Right atrium auricular region (tissue), 2 donors: ENCODE measurements around the gene SMOC2. TPM values are rescaled to one million over a fixed set of nuclear protein-coding genes. Genes with fewer than 3 reads are reported as not detected.

Experiments used
- DNase-seq: peaks from one replicate; pipeline ENCODE4 v3.0.0-alpha.2; 2019; ENCODE audit warnings: low spot score
- H3K27ac ChIP-seq, 2 donors: fragments of 200-600 bp; sonication (generic); 1 replicate in 1 of 2; 2 replicates in 1 of 2; pipeline ENCODE4 v1.5.1; 2016 to 2019
- H3K27me3 ChIP-seq, 2 donors: fragments of 200-600 bp; sonication (generic); one replicate each; pipeline versions ENCODE4 v1.5.1 to v1.6.0; 2017 to 2019
- H3K36me3 ChIP-seq: fragments of 200-600 bp; sonication (generic); one replicate; pipeline ENCODE4 v1.5.1; 2016
- H3K4me1 ChIP-seq, 2 donors: fragments of 200-600 bp; sonication (generic); one replicate each; pipeline versions ENCODE4 v1.5.1 to v1.6.0; 2017 to 2019
- H3K4me3 ChIP-seq, 2 donors: fragments of 200-600 bp; sonication (generic); 1 replicate in 1 of 2; 2 replicates in 1 of 2; pipeline ENCODE4 v1.5.1; 2017 to 2019; ENCODE audit warnings: mild to moderate bottlenecking in 1 of 2, moderate library complexity in 1 of 2
- H3K9me3 ChIP-seq, 2 donors: fragments of 200-600 bp; sonication (generic); one replicate each; pipeline ENCODE4 v1.5.1; 2019
- total RNA-seq, 2 donors: library from RNA; depleted of rRNA; stranded (reverse); fragments of >200 nt; gene quantifications; one replicate each; pipeline ENCODE4 v1.1.0, GENCODE V29; 2016
- TF ChIP-seq, protein P1 (sequence below), 2 donors: fragments of 200-600 bp; sonication (generic); IDR thresholded peaks; one replicate each; pipeline ENCODE4 v1.5.1; 2019; ENCODE audit warnings: antibody characterized with exemption in 2 of 2

SMOC2 gene
- total RNA-seq, 2 donors from 2014 or later = 10.8 to 31.7 TPM

- Histone ChIP-seq H3K27ac (no peak overlapping the region), H3K4me1 (no peaks in the 10 kb centered on the region), H3K27me3 (no peaks in the 10 kb centered on the region), H3K4me3 (no peak overlapping the region), H3K9me3 (no peaks in the 10 kb centered on the region), H3K36me3 (no peaks in the 10 kb centered on the region)
- TF ChIP-seq, protein P1, sequence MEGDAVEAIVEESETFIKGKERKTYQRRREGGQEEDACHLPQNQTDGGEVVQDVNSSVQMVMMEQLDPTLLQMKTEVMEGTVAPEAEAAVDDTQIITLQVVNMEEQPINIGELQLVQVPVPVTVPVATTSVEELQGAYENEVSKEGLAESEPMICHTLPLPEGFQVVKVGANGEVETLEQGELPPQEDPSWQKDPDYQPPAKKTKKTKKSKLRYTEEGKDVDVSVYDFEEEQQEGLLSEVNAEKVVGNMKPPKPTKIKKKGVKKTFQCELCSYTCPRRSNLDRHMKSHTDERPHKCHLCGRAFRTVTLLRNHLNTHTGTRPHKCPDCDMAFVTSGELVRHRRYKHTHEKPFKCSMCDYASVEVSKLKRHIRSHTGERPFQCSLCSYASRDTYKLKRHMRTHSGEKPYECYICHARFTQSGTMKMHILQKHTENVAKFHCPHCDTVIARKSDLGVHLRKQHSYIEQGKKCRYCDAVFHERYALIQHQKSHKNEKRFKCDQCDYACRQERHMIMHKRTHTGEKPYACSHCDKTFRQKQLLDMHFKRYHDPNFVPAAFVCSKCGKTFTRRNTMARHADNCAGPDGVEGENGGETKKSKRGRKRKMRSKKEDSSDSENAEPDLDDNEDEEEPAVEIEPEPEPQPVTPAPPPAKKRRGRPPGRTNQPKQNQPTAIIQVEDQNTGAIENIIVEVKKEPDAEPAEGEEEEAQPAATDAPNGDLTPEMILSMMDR (IDR thresholded peaks at IDR 0.05) = no peak
- DNase-seq = no peak
Observed at GRCh38 chr6:168612586-168612985, 171.6 kb downstream of the SMOC2 start.

DNA sequence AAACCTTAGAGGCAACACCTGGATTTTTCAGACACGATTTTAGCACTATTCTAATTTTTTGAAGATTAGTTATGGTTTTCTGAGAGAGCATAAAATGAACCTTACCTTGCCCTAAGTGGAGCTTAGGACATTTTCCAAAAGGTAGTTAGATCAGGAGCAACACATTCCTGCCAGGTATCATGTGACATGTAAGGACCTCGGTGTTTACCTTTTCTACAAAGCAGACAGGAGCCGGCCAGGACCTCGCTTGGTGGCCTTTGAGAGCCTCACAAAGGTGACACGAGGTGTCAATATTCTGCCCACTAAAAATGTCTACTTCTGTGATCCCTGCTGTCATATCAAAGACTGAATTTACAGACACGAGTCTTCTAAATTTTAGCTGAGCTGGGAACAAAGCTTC, 174.9 kb downstream of the SMOC2 start:
- TF ChIP-seq, protein P1 (IDR thresholded peaks at IDR 0.05) = no peak
- no peaks in the 10 kb centered on the region for H3K9me3 ChIP-seq
- no peak for DNase-seq
- no peaks in the 10 kb centered on the region for H3K27me3 ChIP-seq
- H3K4me1 ChIP-seq = no peaks in the 10 kb centered on the region
- no peaks in the 10 kb centered on the region for H3K36me3 ChIP-seq
- H3K27ac ChIP-seq = no peak overlapping the region
- no peak overlapping the region for H3K4me3 ChIP-seq

DNA sequence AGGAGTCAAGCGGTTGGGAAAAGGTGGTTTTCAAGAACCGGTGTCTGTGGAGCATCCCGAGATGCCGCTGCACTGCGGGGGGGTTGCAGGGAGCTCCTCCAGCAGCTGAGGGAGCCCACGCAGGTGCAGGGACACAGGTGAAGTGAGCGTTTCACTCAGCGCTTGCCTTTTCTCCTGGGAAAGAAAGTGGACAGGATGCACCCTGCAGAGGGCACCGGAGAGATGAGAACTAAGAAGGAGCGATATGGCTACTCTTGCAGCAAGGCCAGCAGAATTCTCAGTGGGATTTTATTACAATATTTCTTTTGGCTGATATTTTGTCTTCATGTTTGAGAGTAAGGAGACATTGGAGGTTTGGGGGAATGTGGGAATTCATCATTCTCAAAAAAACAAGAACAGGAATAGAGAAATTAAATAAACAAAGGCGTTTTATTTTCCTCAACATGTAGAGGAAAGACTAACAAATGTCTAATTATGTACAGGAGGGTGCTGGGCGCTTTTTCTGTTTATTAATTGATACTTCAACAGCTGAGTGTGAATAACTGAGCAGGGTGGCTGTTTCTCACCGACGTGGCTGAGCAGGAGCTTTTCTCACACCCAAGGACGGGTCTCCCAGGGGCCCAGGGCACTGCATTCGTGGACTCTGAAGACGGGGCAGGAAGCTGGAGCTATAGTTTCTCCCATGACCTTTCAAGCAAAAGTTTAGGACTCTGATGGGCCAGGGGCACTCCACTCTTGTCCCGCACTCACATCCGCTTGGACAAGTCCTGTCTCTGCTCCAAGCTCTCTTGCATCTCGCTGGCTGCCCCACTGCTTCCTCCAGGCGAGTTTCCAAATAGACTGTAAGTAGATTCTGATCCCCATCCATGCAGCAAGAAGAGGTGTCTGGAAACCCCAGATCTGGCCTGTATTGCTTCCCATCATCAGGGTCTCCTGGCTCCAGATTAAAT, 176.1 kb downstream of the SMOC2 start:
- DNase-seq = no peak
- H3K27ac ChIP-seq = no peak overlapping the region
- no peaks in the 10 kb centered on the region for H3K36me3 ChIP-seq

DNA sequence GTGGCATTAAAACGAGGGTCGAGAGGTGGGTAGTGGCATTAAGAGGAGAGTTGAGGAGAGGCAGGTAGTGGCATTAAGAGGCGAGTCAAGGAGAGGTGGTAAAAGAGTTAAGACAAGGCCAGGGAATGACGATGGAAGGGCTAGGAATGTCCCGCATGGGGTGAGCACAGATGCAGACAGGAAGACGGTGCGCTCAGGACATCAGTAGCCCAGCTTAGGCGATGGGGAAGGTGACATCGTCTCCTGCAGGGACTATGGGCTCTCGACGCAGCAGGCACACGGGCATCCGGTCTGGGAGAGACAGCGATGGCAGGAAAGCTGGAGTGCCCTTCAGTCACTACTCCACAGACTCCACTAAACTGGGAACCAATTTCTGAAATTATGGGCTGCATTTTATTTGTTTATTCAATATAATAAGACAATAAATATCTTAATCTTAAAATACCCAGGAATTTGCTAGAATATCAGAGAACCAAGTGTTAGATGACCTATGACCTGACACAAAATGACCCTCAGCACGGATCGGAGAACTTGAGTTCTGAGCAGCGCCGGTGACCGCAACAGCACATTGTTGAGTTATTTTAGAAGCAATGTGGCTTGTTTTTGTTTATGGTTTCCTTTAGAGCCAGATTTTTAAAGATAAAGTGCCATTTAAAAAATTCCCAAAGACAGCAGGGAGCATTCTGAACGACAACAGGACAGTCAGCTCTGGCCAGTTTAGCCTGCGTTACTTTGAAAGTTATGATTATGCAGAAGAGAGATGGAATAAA, 177.7 kb downstream of the SMOC2 start:
- no peaks in the 10 kb centered on the region for H3K9me3 ChIP-seq
- H3K4me1 ChIP-seq = no peaks in the 10 kb centered on the region
- DNase-seq = no peak
- no peak overlapping the region for H3K4me3 ChIP-seq
- TF ChIP-seq, protein P1 (IDR thresholded peaks at IDR 0.05) = no peak
- H3K27me3 ChIP-seq = no peaks in the 10 kb centered on the region
- no peak overlapping the region for H3K27ac ChIP-seq
- H3K36me3 ChIP-seq = no peaks in the 10 kb centered on the region

More for the DNA sequence above, 176.1 kb downstream of the SMOC2 start:
- no peaks in the 10 kb centered on the region for H3K27me3 ChIP-seq
- no peaks in the 10 kb centered on the region for H3K4me1 ChIP-seq
- H3K9me3 ChIP-seq = no peaks in the 10 kb centered on the region
- H3K4me3 ChIP-seq = no peak overlapping the region
- TF ChIP-seq, protein P1 (IDR thresholded peaks at IDR 0.05) = peak in 1 of 2 donors; percentile 40

DNA sequence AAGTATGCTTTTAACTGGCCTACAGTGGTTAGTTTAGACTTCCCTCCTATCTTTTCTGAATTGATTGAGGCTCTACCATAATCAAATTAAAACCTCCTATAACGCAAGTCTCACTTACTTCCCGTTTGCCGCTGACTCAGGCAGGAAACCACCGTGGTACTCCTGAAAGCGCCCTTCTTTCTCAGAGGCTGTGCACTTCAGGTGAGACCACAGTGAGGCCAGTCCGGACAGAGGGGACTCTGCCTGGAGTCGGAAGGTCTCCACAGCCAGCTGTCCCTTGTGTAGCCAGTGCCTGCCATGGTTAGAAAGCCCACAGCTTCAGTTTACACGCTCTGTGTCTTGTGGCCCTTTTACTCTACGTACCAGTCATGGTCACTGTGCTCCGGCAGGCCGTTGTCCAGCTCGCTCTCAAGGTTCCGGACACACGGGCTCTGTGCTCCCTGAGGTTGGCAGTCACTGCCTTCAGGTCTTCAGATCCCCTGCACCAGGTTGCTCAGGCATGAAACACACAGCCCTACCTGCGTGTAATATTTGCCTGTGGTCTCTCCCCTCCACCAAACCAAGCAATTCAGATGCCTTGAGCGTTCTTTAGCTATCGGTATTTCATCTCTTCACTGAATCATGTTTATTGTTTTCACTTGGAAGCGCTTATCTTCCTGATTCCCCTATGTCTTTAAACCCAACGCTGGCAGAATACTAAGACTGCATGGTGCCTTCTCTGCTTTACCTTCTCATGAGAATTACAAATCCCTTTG, 178.8 kb downstream of the SMOC2 start:
- Histone ChIP-seq H3K36me3 (no peaks in the 10 kb centered on the region), H3K27ac (no peak overlapping the region), H3K4me3 (no peak overlapping the region), H3K4me1 (no peaks in the 10 kb centered on the region), H3K9me3 (no peaks in the 10 kb centered on the region), H3K27me3 (no peaks in the 10 kb centered on the region)
- DNase-seq = no peak
- TF ChIP-seq, protein P1 (IDR thresholded peaks at IDR 0.05) = no peak
